GM12801 (cell line): Measurements from ENCODE around the gene CDH4.

ENCODE experiments used
- CTCF ChIP-seq: IDR thresholded peaks from one replicate; pipeline ENCODE4 v1.5.1; 2011; ENCODE audit warnings: control low read depth; ENCODE audit not compliant: insufficient read length; ENCODE audit errors: extremely low read depth

CDH4 gene

GRCh38 chr20:61927193-61927825 lies 675.2 kb downstream of the CDH4 start:
- TF ChIP-seq CTCF, result no peak

GRCh38 chr20:61927826-61928541 lies 675.9 kb downstream of the CDH4 start:
- no peak for TF ChIP-seq CTCF

DNA sequence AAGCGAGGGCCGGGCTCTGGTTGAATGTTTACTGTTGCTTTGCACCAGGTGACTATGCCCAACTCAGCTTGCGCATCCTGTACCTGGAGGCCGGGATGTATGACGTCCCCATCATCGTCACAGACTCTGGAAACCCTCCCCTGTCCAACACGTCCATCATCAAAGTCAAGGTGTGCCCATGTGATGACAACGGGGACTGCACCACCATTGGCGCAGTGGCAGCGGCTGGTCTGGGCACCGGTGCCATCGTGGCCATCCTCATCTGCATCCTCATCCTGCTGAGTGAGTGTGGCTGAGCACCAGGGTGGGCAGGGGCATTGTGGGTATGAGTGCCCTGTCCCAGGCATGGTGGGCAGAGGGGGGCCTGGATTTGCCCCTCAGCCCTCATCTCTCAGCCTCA lies 677.5 kb downstream of the CDH4 start:
- TF ChIP-seq CTCF, result no peak

- no peak for TF ChIP-seq CTCF
Measured at GRCh38 chr20:61929971-61930666, 678.1 kb downstream of the CDH4 start.

DNA sequence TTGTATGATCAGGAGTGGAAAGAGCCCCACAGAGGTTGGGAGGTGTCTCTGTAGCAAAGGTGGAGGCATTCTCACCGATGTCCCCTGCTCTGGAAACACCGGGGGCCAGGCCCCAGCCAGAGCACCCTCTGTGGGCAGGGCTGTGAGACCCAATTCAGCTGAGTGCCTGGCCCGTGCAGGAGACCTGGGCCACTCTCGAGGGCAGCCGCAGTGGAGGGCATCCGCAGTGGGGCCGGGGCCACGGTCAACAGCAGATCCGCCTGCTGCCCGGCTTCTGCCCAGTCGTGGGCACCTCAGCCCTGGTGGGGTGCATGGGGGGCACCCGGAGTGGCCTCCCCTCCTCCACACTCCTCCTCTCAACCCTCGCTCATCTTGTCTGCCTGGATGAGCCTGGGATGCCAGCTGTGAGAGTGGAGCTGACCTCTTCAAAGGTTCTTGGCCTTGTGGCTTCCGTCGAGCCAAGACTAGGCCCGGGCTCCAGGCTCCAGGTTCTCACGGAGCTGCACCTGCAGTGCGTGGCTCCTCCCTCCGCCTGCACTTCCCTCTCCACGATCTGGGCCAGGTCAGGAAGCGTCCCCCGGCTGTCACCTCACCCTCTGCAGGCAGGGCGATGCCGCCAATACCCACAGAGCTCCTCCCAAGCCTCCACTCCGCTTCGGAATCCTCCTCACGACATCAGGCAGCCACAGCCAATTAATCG lies 678.9 kb downstream of the CDH4 start:
- no peak for TF ChIP-seq CTCF

- TF ChIP-seq CTCF, result no peak
Measured at GRCh38 chr20:61931476-61932198, 679.6 kb downstream of the CDH4 start.
